Stimulated activated CD4-positive, alpha-beta T cell treated with anti-CD3 and anti-CD28 coated beads, Interleukin-1b, Interleukin-23, amount 100 ng/mL, for 1 hour (primary cell): ENCODE results near the gene ZC3H10.
A peak's percentile ranks its signal among the peaks of the same experiment; 100 is the strongest.
"Not testable (repeated sequence)": the region's sequence is repeated elsewhere in the genome, so short reads cannot be mapped to it uniquely, and the experiment has no call there.

Experiments
- DNase-seq, 2 donors: peaks; one replicate each; pipeline ENCODE4 v3.0.0-alpha.2; 2020; ENCODE audit warnings: low read depth in 2 of 2

The ZC3H10 gene

GRCh38 chr12:56117778-56118687, at the start of gene ZC3H10:
Gene ZC3H10 (plus strand): TSS chr12:56118266. CDS start chr12:56120563, 2,297 bp downstream.
- DNase-seq: peak; percentile 90 to 92

GRCh38 chr12:56071648-56072047, 46.4 kb upstream of the ZC3H10 start:
- DNase-seq: no peak

GRCh38 chr12:56074396-56074795, 43.7 kb upstream of the ZC3H10 start:
- no peak for DNase-seq

- not testable (repeated sequence) for DNase-seq
Observed at GRCh38 chr12:56077966-56078365, 40.1 kb upstream of the ZC3H10 start.

GRCh38 chr12:56078427-56078826, 39.6 kb upstream of the ZC3H10 start:
- DNase-seq: no peak

GRCh38 chr12:56078931-56079722, 38.9 kb upstream of the ZC3H10 start:
- peak in 1 of 2 donors; percentile 18 for DNase-seq

GRCh38 chr12:56079723-56080555, 38.1 kb upstream of the ZC3H10 start, which contains the start of gene ERBB3:
Gene ERBB3 (plus strand): TSS chr12:56080165. CDS start chr12:56080301, 136 bp downstream.
- peak in 1 of 2 donors; percentile 42 for DNase-seq

GRCh38 chr12:56080556-56081138, 37.4 kb upstream of the ZC3H10 start:
- no peak for DNase-seq

GRCh38 chr12:56081393-56082347, 36.4 kb upstream of the ZC3H10 start:
- no peak for DNase-seq

- no peak for DNase-seq
Observed at GRCh38 chr12:56082382-56082781, 35.7 kb upstream of the ZC3H10 start.

- no peak for DNase-seq
Observed at GRCh38 chr12:56082967-56083366, 35.1 kb upstream of the ZC3H10 start.

- DNase-seq: no peak
Observed at GRCh38 chr12:56084958-56085543, 33.0 kb upstream of the ZC3H10 start.

- no peak for DNase-seq
Observed at GRCh38 chr12:56086096-56086495, 32.0 kb upstream of the ZC3H10 start.

GRCh38 chr12:56086608-56087007, 31.5 kb upstream of the ZC3H10 start:
- DNase-seq: no peak

- no peak for DNase-seq
Observed at GRCh38 chr12:56087220-56087619, 30.8 kb upstream of the ZC3H10 start.

GRCh38 chr12:56097738-56098137, 20.3 kb upstream of the ZC3H10 start:
- no peak for DNase-seq

GRCh38 chr12:56098592-56098991, 19.5 kb upstream of the ZC3H10 start:
- no peak for DNase-seq

GRCh38 chr12:56099787-56100186, 18.3 kb upstream of the ZC3H10 start:
- DNase-seq: no peak

GRCh38 chr12:56101045-56101444, 17.0 kb upstream of the ZC3H10 start:
- no peak for DNase-seq

- no peak for DNase-seq
Observed at GRCh38 chr12:56102683-56103065, 15.4 kb upstream of the ZC3H10 start.
